ENCODE results near the gene C19orf44.

GRCh38 chr19:16518061-16518460 lies 21.9 kb downstream of the C19orf44 start:
- TF ChIP-seq CTCF (IDR thresholded peaks at IDR 0.05) (no peak), POLR2A (IDR thresholded peaks at IDR 0.05) (no peak)

All from vagina (tissue), 2 donors.